GM12801 (cell line): ENCODE data around the gene SRPRA.

Experiments used
- CTCF ChIP-seq: IDR thresholded peaks from one replicate; pipeline ENCODE4 v1.5.1; 2011; ENCODE audit warnings: control low read depth; ENCODE audit not compliant: insufficient read length; ENCODE audit errors: extremely low read depth

Gene SRPRA

DNA sequence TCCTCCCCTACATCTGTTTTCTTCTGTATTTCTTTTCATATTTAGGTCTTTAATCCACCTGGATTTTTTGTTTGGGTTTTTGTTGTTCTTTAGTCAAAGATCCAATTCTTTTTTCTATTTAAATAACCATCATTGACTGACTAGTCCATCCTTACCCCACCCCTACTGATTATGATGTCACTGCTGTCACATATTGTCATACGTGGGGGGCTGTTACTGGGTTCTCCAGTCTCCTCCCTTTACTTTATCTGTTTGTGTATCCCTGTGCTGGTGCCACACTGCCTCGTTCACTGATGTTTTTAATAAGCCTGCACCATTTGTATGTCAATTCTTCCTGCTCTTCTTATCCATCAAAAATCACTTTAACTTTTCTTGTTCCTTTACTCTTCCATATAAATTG, 28.3 kb upstream of the SRPRA start:
- no peak for TF ChIP-seq CTCF

DNA sequence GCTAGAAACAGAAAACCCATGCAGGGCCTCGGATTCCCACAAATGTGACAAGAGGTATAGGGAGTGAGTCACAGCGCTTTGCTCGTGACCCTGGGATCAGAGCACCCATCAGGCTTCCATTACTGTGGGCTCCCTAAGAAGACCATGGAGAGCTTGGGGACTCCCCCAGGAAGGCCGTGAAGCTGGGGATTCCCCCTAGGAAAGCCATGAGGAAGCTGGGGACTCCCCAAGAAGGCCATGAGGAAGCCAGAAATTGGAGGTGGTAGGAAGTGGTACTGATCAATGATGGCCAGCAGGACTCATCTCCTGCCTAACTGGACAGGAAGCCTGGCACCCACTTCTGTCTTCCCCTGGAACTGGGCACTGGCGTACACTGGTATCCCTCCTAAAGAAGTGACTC, 25.0 kb upstream of the SRPRA start:
- TF ChIP-seq CTCF, result no peak

GRCh38 chr11:126290887-126291286, 22.2 kb upstream of the SRPRA start:
- TF ChIP-seq CTCF, result no peak

GRCh38 chr11:126288237-126288636, 19.5 kb upstream of the SRPRA start:
- no peak for TF ChIP-seq CTCF

GRCh38 chr11:126284829-126285228, 16.1 kb upstream of the SRPRA start:
- TF ChIP-seq CTCF, result no peak

DNA sequence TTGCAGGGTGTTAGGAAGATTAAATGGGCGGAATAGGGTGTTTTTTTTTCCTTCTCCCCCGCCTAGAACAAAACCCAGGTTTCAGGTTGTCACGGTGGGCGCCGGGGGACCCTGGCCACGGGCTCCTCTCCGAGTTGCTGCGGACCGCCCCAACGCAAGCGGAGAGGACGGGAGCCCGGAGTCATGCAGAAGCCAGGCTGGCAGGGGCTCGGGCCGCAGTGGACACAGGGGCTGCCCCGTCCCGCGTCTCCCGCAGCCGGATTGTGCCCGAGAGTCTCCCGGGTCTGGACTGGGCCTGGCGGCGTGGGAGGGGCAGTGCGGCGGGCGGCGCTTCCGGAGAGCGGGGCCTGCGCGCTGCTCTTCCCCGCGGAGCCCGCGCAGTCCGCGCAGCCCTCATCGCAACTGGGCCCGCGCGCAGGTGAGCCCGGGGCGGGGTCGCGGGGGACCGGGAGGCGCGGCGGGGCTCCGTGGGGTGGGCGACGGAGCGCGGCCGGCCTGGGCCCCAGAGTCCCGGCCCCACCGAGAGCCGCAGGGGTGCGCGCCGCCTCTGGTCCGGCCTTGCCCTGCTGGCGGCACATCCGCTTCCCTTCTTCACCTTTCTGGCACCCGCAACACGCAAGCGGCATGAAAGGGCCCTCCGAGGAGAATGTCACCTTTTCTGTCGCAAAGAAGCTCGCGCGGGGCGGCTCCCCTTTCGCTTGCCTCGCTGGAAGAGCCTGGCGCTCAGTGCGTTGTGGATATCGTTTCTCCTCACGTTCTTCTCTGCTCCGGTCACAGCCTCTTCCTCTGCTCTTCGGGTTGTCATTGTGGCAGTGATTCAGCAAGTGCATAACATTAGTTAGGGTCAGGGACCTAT, 14.3 kb upstream of the SRPRA start, which contains the start of gene TIRAP:
TSS of gene TIRAP (plus strand) at position 358 of the 856 bp plus-strand sequence. CDS start 7,802 bp downstream, outside the sequence.
- TF ChIP-seq CTCF, result no peak

DNA sequence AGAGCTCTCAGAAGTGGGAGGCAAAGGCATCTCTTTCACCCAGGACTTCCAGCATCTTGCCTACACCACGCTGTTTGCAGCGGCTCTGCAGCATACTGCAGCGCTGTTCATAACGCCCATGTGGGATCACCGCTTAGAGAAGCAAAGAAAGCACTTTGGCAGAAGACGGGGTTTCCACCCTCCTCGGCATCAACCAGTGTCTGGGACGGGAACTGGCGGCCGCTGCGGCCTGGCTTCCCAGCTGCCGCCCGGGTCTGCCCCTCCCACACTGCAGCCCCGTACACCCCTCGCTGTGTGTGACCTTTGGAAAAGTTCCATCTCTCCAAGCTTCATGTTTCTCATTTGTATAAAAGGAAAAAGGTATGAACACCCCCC, 13.7 kb upstream of the SRPRA start:
- no peak for TF ChIP-seq CTCF
